ENCODE measurements around the gene SSB. TPM values are rescaled to one million over a fixed set of nuclear protein-coding genes. Genes with fewer than 3 reads are reported as not detected.

The SSB gene
- total RNA-seq, 4 donors from 2014 or later = 110 to 266 (median 171) TPM

- no peak for TF ChIP-seq CTCF (IDR thresholded peaks at IDR 0.05; ENCODE audit: low read depth)
These were observed 8.1 kb upstream of the SSB start for GRCh38 chr2:169790581-169790980.

- TF ChIP-seq CTCF (IDR thresholded peaks at IDR 0.05; ENCODE audit: low read depth) = no peak
These were observed 3.5 kb upstream of the SSB start for GRCh38 chr2:169795181-169795580.

GRCh38 chr2:169796441-169796840 is 2.2 kb upstream of the SSB start:
- no peak for TF ChIP-seq CTCF (IDR thresholded peaks at IDR 0.05; ENCODE audit: low read depth)

- no peak for TF ChIP-seq CTCF (IDR thresholded peaks at IDR 0.05; ENCODE audit: low read depth)
These were observed 1.1 kb upstream of the SSB start for GRCh38 chr2:169797601-169798000.

GRCh38 chr2:169798397-169798717 is 314 bp upstream of the SSB start:
- no peak for TF ChIP-seq CTCF (IDR thresholded peaks at IDR 0.05; ENCODE audit: low read depth)

- TF ChIP-seq CTCF (IDR thresholded peaks at IDR 0.05; ENCODE audit: low read depth) = no peak
These were observed 4.8 kb downstream of the SSB start for GRCh38 chr2:169803480-169803879.

- no peak for TF ChIP-seq CTCF (IDR thresholded peaks at IDR 0.05; ENCODE audit: low read depth)
These were observed 7.9 kb downstream of the SSB start for GRCh38 chr2:169806586-169806985.

- TF ChIP-seq CTCF (IDR thresholded peaks at IDR 0.05; ENCODE audit: low read depth) = no peak
These were observed 9.6 kb downstream of the SSB start for GRCh38 chr2:169808221-169808620.
